Tibial nerve (tissue), 4 donors: ENCODE data around the gene PARP12. TPM values are rescaled to one million over a fixed set of nuclear protein-coding genes. Genes with fewer than 3 reads are reported as not detected.

Experiments
- DNase-seq, 2 donors: peaks; one replicate each; pipeline ENCODE4 v3.0.0-alpha.2; 2019; ENCODE audit warnings: low spot score in 2 of 2
- H3K27ac ChIP-seq, 4 donors: fragments of 200-600 bp; sonication (generic) in 3 of 4; one replicate each; pipeline ENCODE4 v1.5.1; 2017 to 2019; ENCODE audit warnings: mild to moderate bottlenecking in 1 of 4
- H3K27me3 ChIP-seq, 2 donors: fragments of 200-600 bp; sonication (generic) in 1 of 2; one replicate each; pipeline versions ENCODE4 v1.5.1 to v1.6.0; 2017 to 2019
- H3K36me3 ChIP-seq, 3 donors: fragments of 200-600 bp; sonication (generic); one replicate each; pipeline ENCODE4 v1.5.1; 2018 to 2019
- H3K4me1 ChIP-seq, 4 donors: fragments of 200-600 bp; sonication (generic) in 3 of 4; one replicate each; pipeline ENCODE4 v1.5.1; 2017 to 2019
- H3K4me3 ChIP-seq, 4 donors: fragments of 200-600 bp; sonication (generic) in 3 of 4; one replicate each; pipeline ENCODE4 v1.5.1; 2017 to 2019; ENCODE audit warnings: mild to moderate bottlenecking in 1 of 4, moderate library complexity in 1 of 4
- H3K9me3 ChIP-seq, 4 donors: fragments of 200-600 bp; sonication (generic) in 3 of 4; one replicate each; pipeline ENCODE4 v1.5.1; 2017 to 2019
- EP300 ChIP-seq, 2 donors: sonication (generic); formaldehyde crosslinking; IDR thresholded peaks; one replicate each; pipeline ENCODE4 v1.6.1; 2017; ENCODE audit warnings: antibody characterized with exemption in 2 of 2, mild to moderate bottlenecking in 1 of 2
- POLR2A ChIP-seq, 2 donors: fragments of 450-650 bp; IDR thresholded peaks; one replicate each; pipeline ENCODE4 v1.6.1; 2017; ENCODE audit warnings: antibody characterized with exemption in 2 of 2, mild to moderate bottlenecking in 2 of 2, moderate library complexity in 2 of 2
- WGBS, 2 donors: methylation state at CpG; one replicate each; pipeline ENCODE4 v1.1.5; 2018; 5-methylcytosine and 5-hydroxymethylcytosine counted together
- total RNA-seq, 4 donors: library from RNA; depleted of rRNA; stranded (reverse); fragments of >200 nt; gene quantifications; one replicate each; pipeline ENCODE4 v1.1.0, GENCODE V29; 2016
- TF ChIP-seq, protein P1 (sequence below), 5 experiments: fragments of 200-600 bp in 3 of 5; fragments of 450-650 bp in 2 of 5; sonication (generic) in 3 of 5; IDR thresholded peaks; one replicate each; pipeline ENCODE4 v1.5.1; 2016 to 2019; ENCODE audit warnings: antibody characterized with exemption in 5 of 5, mild to moderate bottlenecking in 3 of 5, moderate library complexity in 2 of 5

The PARP12 gene
- total RNA-seq, 4 donors from 2014 or later, result 40.0 to 54.2 (median 44.2) TPM

- TF ChIP-seq EP300 (IDR thresholded peaks at IDR 0.05), result no peak
- TF ChIP-seq, protein P1, sequence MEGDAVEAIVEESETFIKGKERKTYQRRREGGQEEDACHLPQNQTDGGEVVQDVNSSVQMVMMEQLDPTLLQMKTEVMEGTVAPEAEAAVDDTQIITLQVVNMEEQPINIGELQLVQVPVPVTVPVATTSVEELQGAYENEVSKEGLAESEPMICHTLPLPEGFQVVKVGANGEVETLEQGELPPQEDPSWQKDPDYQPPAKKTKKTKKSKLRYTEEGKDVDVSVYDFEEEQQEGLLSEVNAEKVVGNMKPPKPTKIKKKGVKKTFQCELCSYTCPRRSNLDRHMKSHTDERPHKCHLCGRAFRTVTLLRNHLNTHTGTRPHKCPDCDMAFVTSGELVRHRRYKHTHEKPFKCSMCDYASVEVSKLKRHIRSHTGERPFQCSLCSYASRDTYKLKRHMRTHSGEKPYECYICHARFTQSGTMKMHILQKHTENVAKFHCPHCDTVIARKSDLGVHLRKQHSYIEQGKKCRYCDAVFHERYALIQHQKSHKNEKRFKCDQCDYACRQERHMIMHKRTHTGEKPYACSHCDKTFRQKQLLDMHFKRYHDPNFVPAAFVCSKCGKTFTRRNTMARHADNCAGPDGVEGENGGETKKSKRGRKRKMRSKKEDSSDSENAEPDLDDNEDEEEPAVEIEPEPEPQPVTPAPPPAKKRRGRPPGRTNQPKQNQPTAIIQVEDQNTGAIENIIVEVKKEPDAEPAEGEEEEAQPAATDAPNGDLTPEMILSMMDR (IDR thresholded peaks at IDR 0.05), result no peak
- no peak for TF ChIP-seq POLR2A (IDR thresholded peaks at IDR 0.05)
- Histone ChIP-seq H3K4me1 (peaks cover 0 to 4% (median 0%) of the 10 kb centered on the region in 4 donors), H3K9me3 (no peaks in the 10 kb centered on the region), H3K27me3 (no peaks in the 10 kb centered on the region), H3K36me3 (no peaks in the 10 kb centered on the region), H3K27ac (no peak overlapping the region), H3K4me3 (no peak overlapping the region)
- DNase-seq, result no peak
- WGBS, 2 donors, result 64% methylated on average over 6 of the region's 6 CpGs
Measured at GRCh38 chr7:139999516-139999915, 63.2 kb downstream of the PARP12 start.

- WGBS, 2 donors, result 94% methylated on average over 4 of the region's 4 CpGs
- TF ChIP-seq EP300 (IDR thresholded peaks at IDR 0.05), result no peak
- TF ChIP-seq POLR2A (IDR thresholded peaks at IDR 0.05), result no peak
- TF ChIP-seq, protein P1 (IDR thresholded peaks at IDR 0.05), result no peak
- Histone ChIP-seq H3K9me3 (no peaks in the 10 kb centered on the region), H3K27me3 (no peaks in the 10 kb centered on the region), H3K4me1 (peaks cover 0 to 4% (median 0%) of the 10 kb centered on the region in 4 donors), H3K4me3 (no peak overlapping the region), H3K27ac (no peak overlapping the region), H3K36me3 (no peaks in the 10 kb centered on the region)
- no peak for DNase-seq
Measured at GRCh38 chr7:139998572-139998971, 64.2 kb downstream of the PARP12 start.

DNA sequence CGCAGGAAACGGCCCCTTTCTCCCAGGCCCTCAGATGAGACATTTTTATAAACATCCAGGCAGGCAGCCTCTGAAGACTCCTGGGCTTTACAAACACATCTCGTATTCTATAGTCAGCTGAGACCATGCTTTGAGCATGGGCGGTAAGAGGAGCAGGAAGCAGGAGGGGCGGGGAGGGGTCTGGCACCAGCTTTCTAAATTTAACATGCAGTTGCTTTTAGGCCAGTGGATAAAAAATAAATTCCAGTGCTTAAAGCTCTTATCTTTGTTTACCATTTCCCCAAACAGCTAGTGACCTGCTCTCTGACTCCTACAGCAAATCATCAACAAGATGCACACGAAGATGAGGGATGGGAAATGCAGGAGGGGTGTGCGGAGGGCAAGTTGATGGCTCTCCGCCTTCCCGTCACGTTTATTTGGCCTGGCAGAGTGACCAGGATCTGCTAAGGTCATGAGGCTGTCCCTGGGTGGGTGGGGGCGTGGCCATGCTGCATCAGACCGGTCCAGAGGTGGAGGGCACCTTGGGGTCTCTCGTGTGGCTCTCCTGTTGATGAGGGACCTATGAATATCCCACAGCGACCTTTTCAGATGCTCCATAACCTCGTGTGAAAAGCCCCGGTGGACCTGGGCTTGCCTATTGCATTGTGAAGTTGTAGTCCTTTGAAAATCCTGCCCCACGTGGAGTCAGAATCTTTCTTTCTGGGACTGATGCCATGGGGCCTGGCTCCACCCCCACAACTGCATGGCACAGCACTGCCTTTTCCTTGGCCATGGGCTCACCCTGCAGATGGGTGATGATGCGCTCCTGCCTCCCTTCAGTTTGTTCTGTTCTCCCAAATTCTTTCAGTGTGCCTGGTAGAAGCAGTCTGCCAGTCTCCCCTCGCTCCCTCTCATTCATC, 67.5 kb downstream of the PARP12 start:
- TF ChIP-seq POLR2A (IDR thresholded peaks at IDR 0.05) (no peak), EP300 (IDR thresholded peaks at IDR 0.05) (no peak)
- TF ChIP-seq, protein P1 (IDR thresholded peaks at IDR 0.05), result no peak
- Histone ChIP-seq H3K4me3 (no peak overlapping the region), H3K9me3 (no peaks in the 10 kb centered on the region), H3K27me3 (no peaks in the 10 kb centered on the region), H3K4me1 (peaks cover 0 to 4% (median 0%) of the 10 kb centered on the region in 4 donors), H3K27ac (no peak overlapping the region), H3K36me3 (no peaks in the 10 kb centered on the region)
- WGBS, 2 donors, result 54 to 57% methylated on average over 19 of the region's 19 CpGs
- no peak for DNase-seq

GRCh38 chr7:139994356-139994755, 68.4 kb downstream of the PARP12 start:
- Histone ChIP-seq H3K36me3 (no peaks in the 10 kb centered on the region), H3K9me3 (no peaks in the 10 kb centered on the region), H3K27me3 (no peaks in the 10 kb centered on the region), H3K4me1 (peaks cover 0 to 4% (median 0%) of the 10 kb centered on the region in 4 donors), H3K4me3 (no peak overlapping the region), H3K27ac (no peak overlapping the region)
- DNase-seq, result no peak
- TF ChIP-seq POLR2A (IDR thresholded peaks at IDR 0.05) (no peak), EP300 (IDR thresholded peaks at IDR 0.05) (no peak)
- TF ChIP-seq, protein P1 (IDR thresholded peaks at IDR 0.05), result no peak
- WGBS, 2 donors, result 54 to 57% methylated on average over 1 of the region's 1 CpG

- no peaks in the 10 kb centered on the region for H3K36me3 ChIP-seq
- no peak overlapping the region for H3K4me3 ChIP-seq
- no peak for DNase-seq
- H3K27ac ChIP-seq, result no peak overlapping the region
- H3K27me3 ChIP-seq, result no peaks in the 10 kb centered on the region
- H3K9me3 ChIP-seq, result no peaks in the 10 kb centered on the region
- TF ChIP-seq, protein P1 (IDR thresholded peaks at IDR 0.05), result no peak
- TF ChIP-seq POLR2A (IDR thresholded peaks at IDR 0.05) (no peak), EP300 (IDR thresholded peaks at IDR 0.05) (no peak)
- WGBS, 2 donors, result 93 to 94% methylated on average over 2 of the region's 2 CpGs
- peaks cover 0 to 4% (median 0%) of the 10 kb centered on the region in 4 donors for H3K4me1 ChIP-seq
Measured at GRCh38 chr7:139993592-139993991, 69.2 kb downstream of the PARP12 start.
